NCI-H1436 (cell line): ENCODE results near the gene TTC33.
"Not testable (repeated sequence)": the region's sequence is repeated elsewhere in the genome, so short reads cannot be mapped to it uniquely, and the experiment has no call there.

Experiments
- DNase-seq: peaks from one replicate; lab custom pipeline; 2025; lab: John Stamatoyannopoulos, UW

TTC33 gene

GRCh38 chr5:40571729-40572128, 184.0 kb downstream of the TTC33 start:
- DNase-seq = no peak

DNA sequence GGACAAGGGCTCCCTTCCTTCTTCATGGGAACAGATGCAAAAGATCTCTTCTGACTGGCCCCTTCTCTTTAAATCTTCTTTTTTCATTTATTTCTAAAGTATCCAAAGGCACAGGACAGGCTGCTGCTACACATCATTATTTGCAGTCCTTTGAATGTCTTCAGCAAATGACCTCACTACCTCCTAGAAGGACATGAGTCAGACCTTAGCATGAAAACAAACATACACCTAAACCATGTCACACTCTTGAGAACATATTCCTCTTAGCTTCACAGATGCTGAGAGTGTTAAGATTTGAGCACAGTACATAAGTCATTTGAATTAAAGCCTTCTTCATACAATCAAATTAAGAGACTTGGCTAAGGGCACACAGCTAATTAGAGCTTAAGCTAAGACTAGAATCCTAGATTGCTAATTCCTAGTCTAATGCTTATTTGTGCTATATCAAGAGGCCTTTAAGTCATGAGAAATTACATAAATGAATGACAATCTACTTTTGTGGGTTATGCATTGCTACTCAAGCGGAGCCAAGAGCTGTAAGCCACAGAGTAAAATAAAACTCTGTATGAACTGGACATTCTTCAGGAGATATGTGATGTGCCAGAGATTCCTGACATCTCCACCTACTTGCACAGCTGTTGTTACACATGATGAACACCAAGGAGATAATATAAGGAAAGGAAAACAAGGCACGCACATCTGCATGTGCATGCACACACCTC, 185.2 kb downstream of the TTC33 start:
- no peak for DNase-seq

- DNase-seq = no peak
Measured at GRCh38 chr5:40569546-40570270, 186.1 kb downstream of the TTC33 start.

DNA sequence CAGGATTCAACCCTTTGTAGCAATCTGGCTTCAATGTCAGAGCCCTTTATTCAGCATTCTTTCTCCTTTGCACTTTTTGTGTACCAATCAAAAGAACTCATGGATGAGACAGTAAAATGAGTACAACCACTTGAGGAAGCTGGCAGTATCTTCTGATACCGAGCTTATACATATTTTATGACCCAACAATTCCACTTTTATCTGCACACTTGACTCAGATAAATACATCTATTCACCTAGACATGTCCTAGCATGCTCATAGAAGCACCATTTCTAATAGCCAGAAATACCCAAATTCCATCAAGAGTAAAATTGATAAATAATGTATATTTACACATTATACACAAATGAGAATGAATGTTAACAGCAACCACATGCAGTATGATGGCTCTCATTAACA, 187.2 kb downstream of the TTC33 start:
- DNase-seq = no peak

GRCh38 chr5:40563173-40563572, 192.6 kb downstream of the TTC33 start:
- not testable (repeated sequence) for DNase-seq

DNA sequence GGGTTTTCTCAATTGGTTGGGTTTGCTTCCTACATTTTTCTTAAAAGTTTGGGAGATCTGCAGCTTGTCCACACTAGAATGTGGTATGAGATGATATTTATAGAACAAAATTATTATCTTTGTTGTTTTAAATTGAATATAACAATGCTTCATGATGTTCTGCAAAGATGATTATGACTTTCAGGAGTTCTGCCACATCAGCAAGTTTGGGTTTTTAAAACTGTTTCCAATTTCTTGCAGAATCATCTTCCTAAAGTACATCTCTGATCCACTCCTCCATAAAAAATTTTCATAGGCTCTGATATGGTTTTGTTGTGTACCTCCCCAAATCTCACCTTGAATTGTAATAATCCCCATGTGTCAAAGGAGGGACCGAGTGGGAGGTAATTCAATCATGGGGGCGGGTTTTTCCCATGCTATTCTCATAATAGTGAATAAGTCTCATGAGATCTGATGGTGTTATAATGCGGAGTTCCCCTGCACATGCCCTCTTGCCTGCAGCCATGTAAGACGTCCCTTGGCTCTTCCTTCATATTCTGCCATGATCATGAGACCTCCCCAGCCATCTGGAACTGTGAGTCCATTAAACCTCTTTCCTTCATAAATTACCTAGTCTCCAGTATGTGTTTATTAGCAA, 195.2 kb downstream of the TTC33 start:
- DNase-seq = no peak

DNA sequence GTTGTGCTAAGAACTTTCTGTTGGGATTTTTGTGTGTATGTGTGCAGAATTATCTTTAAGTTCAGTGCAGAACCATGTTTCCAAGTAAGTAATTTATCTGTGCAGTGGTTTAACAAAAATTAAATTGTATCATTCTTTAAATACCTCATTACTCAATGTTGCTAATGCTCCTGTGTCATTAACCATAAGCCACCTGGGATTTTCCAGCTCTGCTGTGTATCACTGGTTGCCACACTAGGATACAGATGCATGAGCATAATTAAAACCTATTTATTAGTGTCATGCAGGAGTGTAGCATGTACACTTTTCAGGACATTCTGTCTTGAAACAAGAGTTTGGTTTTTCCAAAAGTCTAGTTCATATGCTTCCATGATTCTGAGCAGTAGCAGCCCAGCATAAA, 196.5 kb downstream of the TTC33 start:
- no peak for DNase-seq

DNA sequence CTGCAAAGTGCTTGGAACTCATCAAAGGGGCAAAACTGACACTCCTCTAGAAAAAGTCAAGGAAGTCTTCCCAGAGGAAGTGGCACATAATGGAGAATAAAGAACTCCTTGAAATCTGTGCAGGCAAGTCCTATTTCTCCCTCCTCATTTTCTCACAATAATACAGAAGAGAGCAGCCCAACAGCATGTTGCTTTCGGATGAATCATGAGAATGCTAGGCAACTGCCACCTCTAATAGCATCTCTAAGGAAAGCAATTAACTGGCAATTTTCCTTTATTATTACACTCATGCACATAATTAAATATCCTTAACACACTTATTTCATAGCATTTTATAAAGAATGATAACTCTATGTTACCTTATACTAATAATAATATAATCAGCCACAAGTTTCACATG, 198.3 kb downstream of the TTC33 start:
- DNase-seq = no peak

DNA sequence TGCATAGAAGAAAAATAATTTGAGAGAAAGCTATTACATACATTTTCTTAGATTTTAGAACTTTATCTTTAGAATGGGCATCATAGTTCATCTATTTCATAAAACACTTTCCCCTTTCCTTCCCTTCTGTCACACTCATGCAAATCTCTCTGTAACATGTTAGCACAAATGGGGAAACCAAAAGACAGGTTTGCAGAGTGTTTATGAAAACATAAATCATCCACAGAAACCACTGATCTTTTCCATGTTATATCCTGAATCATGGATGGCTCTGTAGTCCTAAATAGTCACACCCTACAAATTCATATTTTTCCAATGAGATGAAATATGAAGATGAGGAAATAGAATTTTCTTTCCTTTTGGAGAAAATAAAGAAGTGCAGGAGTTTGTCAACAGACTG, 198.9 kb downstream of the TTC33 start:
- no peak for DNase-seq

- DNase-seq = no peak
Measured at GRCh38 chr5:40555886-40556285, 199.9 kb downstream of the TTC33 start.

DNA sequence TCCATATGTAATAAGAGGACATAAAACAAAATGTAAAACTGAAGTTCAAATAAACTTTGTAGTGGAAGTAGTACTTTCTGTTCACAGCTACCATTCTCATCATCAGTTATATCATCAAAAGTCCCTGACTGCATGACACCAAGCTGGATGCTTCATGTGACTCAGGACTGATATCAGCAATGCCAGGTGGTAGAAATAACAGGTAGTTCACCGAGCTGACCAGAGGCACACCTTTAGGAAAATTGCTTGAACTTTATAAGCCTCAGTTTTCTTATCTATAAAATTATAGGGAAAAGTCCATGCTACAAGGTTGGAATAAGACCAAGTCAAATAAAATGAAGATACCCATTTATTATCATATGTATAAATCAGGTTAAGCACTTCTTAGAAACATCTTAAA, 200.9 kb downstream of the TTC33 start:
- DNase-seq = no peak

GRCh38 chr5:40554054-40554453, 201.7 kb downstream of the TTC33 start:
- no peak for DNase-seq

GRCh38 chr5:40552981-40553380, 202.8 kb downstream of the TTC33 start:
- no peak for DNase-seq

- no peak for DNase-seq
Measured at GRCh38 chr5:40551496-40552491, 204.0 kb downstream of the TTC33 start.

GRCh38 chr5:40550481-40550880, 205.3 kb downstream of the TTC33 start:
- no peak for DNase-seq

- no peak for DNase-seq
Measured at GRCh38 chr5:40549616-40550015, 206.1 kb downstream of the TTC33 start.

DNA sequence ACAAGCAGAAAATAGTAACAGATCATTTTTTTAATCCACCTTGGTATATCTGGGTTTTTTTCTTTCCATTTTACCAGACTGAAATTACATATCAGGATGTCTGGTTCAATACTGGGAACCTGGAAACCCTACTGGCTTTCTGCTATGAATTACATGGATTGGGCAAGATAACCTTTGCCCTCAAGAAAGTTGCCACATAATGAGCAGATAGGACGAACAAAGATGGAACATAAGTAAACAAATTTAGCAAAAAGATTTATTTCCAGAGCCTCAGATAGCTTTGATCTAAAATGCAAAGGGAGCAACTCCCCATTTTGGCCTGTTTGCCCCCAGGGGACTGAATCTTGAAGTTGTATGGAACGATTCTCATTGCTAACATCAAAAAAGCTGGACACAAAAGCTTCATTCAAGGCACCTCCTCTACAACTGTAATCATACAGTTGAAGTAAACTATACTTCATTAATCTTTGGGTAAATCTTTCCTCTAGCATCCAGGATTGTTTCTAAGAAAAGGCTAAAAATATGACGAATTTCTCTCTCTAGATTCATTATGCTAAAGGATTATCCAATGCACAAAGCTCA, 207.7 kb downstream of the TTC33 start:
- no peak for DNase-seq

DNA sequence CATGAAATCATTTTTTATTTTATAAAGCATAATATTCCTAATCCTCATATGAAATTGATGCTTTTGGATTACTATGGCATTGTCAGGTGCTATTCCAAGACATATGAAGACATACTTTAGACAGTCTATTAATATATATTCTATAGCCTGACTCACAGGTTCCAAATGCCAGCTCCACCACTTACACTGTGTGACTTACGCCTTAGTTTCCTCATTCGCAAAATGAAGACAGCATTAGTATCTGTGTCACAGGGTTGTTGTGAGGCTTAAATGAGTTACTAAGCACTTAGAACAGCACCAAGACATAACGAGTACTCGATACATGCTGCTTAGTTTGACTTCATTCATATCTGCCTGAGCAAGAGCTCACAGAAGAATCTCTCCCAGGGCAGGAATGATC, 208.2 kb downstream of the TTC33 start:
- no peak for DNase-seq

GRCh38 chr5:40540301-40540700, 215.5 kb downstream of the TTC33 start:
- DNase-seq = no peak

DNA sequence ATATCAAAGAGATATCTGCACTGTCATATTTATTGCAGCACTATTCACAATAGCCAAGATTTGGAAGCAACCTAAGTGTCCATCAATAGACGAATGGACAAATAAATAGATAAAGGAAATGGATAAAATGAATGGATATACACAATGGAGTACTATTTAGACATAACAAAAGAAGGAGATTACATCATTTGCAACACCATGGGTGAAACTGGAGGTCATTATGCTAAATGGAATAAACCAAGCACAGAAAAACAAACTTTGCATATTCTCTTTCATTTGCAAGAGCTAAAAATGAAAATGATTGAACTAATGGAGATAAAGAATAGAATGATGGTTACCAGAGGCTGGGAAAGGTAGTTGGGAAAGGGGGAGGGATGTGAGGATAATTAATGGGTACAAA, 231.1 kb downstream of the TTC33 start:
- no peak for DNase-seq

GRCh38 chr5:40521925-40522324, 233.8 kb downstream of the TTC33 start:
- no peak for DNase-seq
